Suprapubic skin (tissue), 4 donors: Measurements from ENCODE around the gene TMC3.

Source experiments
- EP300 ChIP-seq: sonication (generic); formaldehyde crosslinking; IDR thresholded peaks from one replicate; pipeline ENCODE4 v1.6.1; 2017; ENCODE audit warnings: antibody characterized with exemption
- POLR2A ChIP-seq, 2 donors: fragments of 450-650 bp; IDR thresholded peaks; one replicate each; pipeline ENCODE4 v1.6.1; 2017; ENCODE audit warnings: antibody characterized with exemption in 2 of 2, mild to moderate bottlenecking in 2 of 2, moderate library complexity in 2 of 2
- POLR2AphosphoS5 ChIP-seq, 3 donors: sonication (generic); formaldehyde crosslinking; IDR thresholded peaks; one replicate each; pipeline ENCODE4 v1.6.1; 2017; ENCODE audit warnings: antibody characterized with exemption in 3 of 3
- TF ChIP-seq, protein P1 (sequence below), 2 donors: fragments of 200-600 bp in 1 of 2; fragments of 450-650 bp in 1 of 2; sonication (generic) in 1 of 2; IDR thresholded peaks; one replicate each; pipeline ENCODE4 v1.5.1; 2016 to 2019; ENCODE audit warnings: antibody characterized with exemption in 2 of 2, mild to moderate bottlenecking in 1 of 2, moderate library complexity in 1 of 2

DNA sequence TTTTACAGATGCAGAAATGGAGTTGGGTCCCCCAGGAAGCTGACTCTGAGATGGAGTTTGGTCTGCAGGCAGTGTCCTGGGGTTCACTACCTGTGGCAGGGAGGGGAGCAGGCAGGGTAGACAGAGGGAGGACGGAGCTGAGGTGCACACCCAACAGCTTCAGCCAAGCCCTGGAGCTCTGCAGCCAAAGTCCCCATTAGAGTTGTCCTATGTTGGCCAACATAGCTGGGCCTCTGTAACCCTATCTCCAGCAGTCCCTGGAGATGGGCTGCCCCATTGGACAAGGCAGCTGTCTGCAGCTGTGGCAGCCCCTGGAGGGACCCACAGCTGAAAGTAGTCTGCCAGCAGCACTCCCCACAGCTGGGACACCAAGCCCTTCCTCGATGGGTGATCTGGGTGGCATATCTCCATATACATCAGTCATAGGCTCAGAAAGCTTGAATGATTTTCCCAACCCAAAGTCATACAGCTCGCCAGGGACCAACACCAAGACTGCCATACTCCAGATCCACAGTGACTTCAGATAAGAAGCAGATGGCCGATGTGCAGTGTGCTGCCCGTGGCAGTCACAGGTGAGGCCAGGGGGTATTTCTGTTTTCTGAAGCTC is 82.0 kb downstream of the TMC3 start:
- TF ChIP-seq, protein P1, sequence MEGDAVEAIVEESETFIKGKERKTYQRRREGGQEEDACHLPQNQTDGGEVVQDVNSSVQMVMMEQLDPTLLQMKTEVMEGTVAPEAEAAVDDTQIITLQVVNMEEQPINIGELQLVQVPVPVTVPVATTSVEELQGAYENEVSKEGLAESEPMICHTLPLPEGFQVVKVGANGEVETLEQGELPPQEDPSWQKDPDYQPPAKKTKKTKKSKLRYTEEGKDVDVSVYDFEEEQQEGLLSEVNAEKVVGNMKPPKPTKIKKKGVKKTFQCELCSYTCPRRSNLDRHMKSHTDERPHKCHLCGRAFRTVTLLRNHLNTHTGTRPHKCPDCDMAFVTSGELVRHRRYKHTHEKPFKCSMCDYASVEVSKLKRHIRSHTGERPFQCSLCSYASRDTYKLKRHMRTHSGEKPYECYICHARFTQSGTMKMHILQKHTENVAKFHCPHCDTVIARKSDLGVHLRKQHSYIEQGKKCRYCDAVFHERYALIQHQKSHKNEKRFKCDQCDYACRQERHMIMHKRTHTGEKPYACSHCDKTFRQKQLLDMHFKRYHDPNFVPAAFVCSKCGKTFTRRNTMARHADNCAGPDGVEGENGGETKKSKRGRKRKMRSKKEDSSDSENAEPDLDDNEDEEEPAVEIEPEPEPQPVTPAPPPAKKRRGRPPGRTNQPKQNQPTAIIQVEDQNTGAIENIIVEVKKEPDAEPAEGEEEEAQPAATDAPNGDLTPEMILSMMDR (IDR thresholded peaks at IDR 0.05): no peak
- TF ChIP-seq POLR2A (IDR thresholded peaks at IDR 0.05) (no peak), EP300 (no peak), POLR2AphosphoS5 (IDR thresholded peaks at IDR 0.05) (no peak)
